ENCODE results near the gene BLOC1S5. TPM values are rescaled to one million over a fixed set of nuclear protein-coding genes. Genes with fewer than 3 reads are reported as not detected.
A peak's percentile ranks its signal among the peaks of the same experiment; 100 is the strongest.
"Not testable (repeated sequence)": the region's sequence is repeated elsewhere in the genome, so short reads cannot be mapped to it uniquely, and the experiment has no call there.

The BLOC1S5 gene
- polyA plus RNA-seq, 2 of the 4 experiments (the other 2 are of a cell fraction): 10.2 to 10.8 TPM

DNA sequence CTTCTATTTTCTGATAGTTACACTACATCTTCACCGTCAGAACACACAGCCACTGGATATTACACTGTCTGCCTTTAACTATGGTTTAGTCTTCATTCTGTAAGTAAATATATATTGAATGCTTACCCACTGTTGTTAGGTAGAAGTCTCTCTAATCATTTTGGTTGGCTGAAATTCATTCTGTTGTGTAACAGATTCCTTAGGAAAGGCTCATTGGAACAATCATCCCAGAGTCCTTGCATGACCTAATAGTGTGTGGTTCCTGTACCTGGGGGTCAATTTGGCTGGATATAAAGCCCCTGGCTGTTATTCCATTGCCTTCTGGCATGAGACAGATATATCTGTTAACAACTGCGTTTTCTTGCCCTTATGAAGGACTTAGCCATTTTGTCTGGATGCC, 9.9 kb downstream of the BLOC1S5 start:
- Histone ChIP-seq H3K9me3 (no peaks in the 10 kb centered on the region), H3K4me2 (no peak overlapping the region), H3K4me3 (no peak overlapping the region), H3K27ac (no peak overlapping the region), H3K4me1 (no peaks in the 10 kb centered on the region; the same call in 2 of the 3 replicates)
- DNase-seq (ENCODE audit: low read depth in 1 of 2, low spot score in 1 of 2) (no peak), FAIRE-seq (no peak), ATAC-seq (no peak)
- POLR2A ChIA-PET: no interaction called here
- 92% methylated on average over 2 of the region's 2 CpGs for WGBS (ENCODE audit: missing lambda C conversion rate)
- TF ChIP-seq, protein P1, sequence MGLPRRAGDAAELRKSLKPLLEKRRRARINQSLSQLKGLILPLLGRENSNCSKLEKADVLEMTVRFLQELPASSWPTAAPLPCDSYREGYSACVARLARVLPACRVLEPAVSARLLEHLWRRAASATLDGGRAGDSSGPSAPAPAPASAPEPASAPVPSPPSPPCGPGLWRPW (IDR thresholded peaks at IDR 0.05): no peak
- TF ChIP-seq RARB (CRISPR knock-in tag; IDR thresholded peaks at IDR 0.05): no peak
- no peak for TF ChIP-seq CHD2 (IDR thresholded peaks at IDR 0.05; ENCODE audit: low read length, partially characterized antibody)
- no peak for TF ChIP-seq EHMT2 (IDR thresholded peaks at IDR 0.05; ENCODE audit: low read depth)
- no peak for TF ChIP-seq RAD21 (conservative IDR thresholded peaks at IDR 0.05 in 1 of 2, IDR thresholded peaks at IDR 0.05 in 1 of 2)
- CTCF ChIA-PET: interaction anchor here (0.8 kb wide), 1 partner anchor 1377 kb away, joined by 3 read pairs; no protein-coding TSS in a partner anchor

DNA sequence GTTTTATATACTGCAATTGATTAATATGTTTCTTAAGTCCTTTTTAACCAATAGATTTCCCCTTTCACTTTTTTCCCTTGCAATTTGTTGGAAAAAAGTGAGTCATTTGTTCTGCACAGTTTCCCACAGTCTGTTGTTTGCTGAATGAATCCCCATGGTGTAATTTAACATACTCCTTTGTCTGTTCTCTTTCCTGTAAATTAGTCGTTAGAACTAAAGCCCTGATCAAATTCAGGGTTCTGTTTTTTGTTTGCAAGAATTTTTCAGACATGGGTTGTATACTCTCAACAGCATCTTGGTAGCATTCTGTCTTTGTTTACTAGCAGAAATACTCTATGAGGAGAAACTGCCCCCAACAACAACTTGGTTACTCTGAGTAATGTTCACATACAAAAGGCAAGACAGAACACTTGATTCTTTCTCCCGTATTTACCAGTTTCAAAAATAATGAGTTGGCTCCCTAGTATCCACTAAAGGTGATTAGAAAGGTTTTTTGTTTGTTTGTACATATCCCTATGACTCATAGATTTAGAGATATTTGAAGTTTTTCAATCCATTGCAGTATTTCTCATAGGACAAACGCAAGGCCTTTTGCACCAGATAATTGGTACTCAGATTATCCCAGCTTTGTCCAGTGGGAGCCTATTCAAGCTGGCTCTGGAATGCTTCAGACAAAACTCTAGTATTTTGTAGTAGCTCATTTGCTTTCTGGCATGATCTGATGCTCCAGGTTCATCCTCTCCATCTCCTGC, 16.5 kb downstream of the BLOC1S5 start:
- WGBS (ENCODE audit: missing lambda C conversion rate): 11% methylated on average over 3 of the region's 3 CpGs
- Histone ChIP-seq H3K27ac (peak overlapping the region in 1 of 2 experiments; percentile 39; a peak in 2 of 6 replicates), H3K4me2 (peak overlapping the region; percentile 48), H3K4me3 (no peak overlapping the region), H3K4me1 (peaks cover 14% of the 10 kb centered on the region), H3K9me3 (no peaks in the 10 kb centered on the region)
- POLR2A ChIA-PET: no interaction called here
- TF ChIP-seq FOSL2 (IDR thresholded peaks at IDR 0.05) (no peak; the same call in 1 of the 2 replicates), FOSL2 (CRISPR knock-in tag; IDR thresholded peaks at IDR 0.05) (peak; percentile 54), HOXB5 (CRISPR knock-in tag; IDR thresholded peaks at IDR 0.05) (no peak), JUNB (IDR thresholded peaks at IDR 0.05) (no peak)
- DNase-seq (ENCODE audit: low read depth in 1 of 2, low spot score in 1 of 2) (peak in 1 of 2 experiments; percentile 23), FAIRE-seq (no peak), ATAC-seq (peak; percentile 53 to 59; a peak in 4 of 6 replicates)
- CTCF ChIA-PET: interaction anchor here (0.6 kb wide), 1 partner anchor 10 kb away, joined by 3 read pairs; no protein-coding TSS in a partner anchor

DNA sequence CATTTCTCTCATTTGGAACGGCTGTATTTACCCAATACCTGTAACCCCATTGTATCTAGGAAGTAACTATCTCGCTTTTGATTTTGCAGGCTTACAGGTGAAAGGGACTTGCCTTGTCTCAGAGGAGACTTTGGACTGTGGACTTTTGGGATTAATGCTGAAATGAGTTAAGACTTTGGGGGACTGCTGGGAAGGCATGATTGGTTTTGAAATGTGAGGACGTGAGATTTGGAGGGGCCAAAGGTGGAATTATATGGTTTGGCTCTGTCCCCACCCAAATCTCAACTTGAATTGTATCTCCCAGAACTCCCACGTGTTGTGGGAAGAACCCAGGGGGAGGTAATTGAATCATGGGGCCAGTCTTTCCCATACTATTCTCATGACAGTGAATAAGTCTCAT, 18.4 kb downstream of the BLOC1S5 start:
- CTCF ChIA-PET: interaction anchor here (0.7 to 1.4 kb wide), 2 partner anchors 40 to 316 kb away, joined by 3 to 4 read pairs; no protein-coding TSS in a partner anchor
- FAIRE-seq, POLR2A ChIA-PET: not testable (repeated sequence)

DNA sequence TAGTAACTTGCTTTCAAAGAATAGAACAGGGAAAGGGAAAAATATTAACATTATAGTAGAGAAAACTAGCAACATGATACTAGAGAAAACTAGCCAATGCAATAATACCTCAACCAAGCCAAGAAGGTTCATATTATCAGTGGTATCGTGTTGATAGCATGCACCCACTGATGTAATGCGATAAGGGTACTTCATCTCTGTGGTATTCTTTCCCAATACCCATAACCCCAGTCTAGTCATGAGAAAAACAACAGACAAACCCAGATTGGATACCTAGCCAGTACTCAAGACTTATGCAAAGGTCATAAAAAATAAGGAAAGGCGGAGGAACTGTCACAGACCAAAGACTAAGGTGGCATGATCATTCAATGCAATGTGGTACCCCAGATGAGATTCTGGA, 21.0 kb downstream of the BLOC1S5 start:
- ChIA-PET CTCF (no interaction called here), POLR2A (no interaction called here)
- TF ChIP-seq, protein P2, sequence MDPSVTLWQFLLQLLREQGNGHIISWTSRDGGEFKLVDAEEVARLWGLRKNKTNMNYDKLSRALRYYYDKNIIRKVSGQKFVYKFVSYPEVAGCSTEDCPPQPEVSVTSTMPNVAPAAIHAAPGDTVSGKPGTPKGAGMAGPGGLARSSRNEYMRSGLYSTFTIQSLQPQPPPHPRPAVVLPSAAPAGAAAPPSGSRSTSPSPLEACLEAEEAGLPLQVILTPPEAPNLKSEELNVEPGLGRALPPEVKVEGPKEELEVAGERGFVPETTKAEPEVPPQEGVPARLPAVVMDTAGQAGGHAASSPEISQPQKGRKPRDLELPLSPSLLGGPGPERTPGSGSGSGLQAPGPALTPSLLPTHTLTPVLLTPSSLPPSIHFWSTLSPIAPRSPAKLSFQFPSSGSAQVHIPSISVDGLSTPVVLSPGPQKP (IDR thresholded peaks at IDR 0.05; ENCODE audit: low read depth, low read length): no peak
- TF ChIP-seq CHD4 (IDR thresholded peaks at IDR 0.05; ENCODE audit: borderline replicate concordance) (no peak), HOXB5 (CRISPR knock-in tag; IDR thresholded peaks at IDR 0.05) (no peak), MYC (IDR thresholded peaks at IDR 0.05; ENCODE audit: borderline replicate concordance, low read length) (no peak), EHMT2 (IDR thresholded peaks at IDR 0.05; ENCODE audit: low read depth) (no peak), CBX8 (IDR thresholded peaks at IDR 0.05) (no peak), RARB (CRISPR knock-in tag; IDR thresholded peaks at IDR 0.05) (no peak), JUNB (IDR thresholded peaks at IDR 0.05) (no peak), ZC3H11A (IDR thresholded peaks at IDR 0.05) (no peak), POLR2A (IDR thresholded peaks at IDR 0.05; ENCODE audit: low read length) (no peak)
- TF ChIP-seq, protein P3, sequence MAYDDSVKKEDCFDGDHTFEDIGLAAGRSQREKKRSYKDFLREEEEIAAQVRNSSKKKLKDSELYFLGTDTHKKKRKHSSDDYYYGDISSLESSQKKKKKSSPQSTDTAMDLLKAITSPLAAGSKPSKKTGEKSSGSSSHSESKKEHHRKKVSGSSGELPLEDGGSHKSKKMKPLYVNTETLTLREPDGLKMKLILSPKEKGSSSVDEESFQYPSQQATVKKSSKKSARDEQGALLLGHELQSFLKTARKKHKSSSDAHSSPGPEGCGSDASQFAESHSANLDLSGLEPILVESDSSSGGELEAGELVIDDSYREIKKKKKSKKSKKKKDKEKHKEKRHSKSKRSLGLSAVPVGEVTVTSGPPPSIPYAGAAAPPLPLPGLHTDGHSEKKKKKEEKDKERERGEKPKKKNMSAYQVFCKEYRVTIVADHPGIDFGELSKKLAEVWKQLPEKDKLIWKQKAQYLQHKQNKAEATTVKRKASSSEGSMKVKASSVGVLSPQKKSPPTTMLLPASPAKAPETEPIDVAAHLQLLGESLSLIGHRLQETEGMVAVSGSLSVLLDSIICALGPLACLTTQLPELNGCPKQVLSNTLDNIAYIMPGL (CRISPR knock-in tag; IDR thresholded peaks at IDR 0.05; ENCODE audit: borderline replicate concordance): no peak
- TF ChIP-seq, protein P4, sequence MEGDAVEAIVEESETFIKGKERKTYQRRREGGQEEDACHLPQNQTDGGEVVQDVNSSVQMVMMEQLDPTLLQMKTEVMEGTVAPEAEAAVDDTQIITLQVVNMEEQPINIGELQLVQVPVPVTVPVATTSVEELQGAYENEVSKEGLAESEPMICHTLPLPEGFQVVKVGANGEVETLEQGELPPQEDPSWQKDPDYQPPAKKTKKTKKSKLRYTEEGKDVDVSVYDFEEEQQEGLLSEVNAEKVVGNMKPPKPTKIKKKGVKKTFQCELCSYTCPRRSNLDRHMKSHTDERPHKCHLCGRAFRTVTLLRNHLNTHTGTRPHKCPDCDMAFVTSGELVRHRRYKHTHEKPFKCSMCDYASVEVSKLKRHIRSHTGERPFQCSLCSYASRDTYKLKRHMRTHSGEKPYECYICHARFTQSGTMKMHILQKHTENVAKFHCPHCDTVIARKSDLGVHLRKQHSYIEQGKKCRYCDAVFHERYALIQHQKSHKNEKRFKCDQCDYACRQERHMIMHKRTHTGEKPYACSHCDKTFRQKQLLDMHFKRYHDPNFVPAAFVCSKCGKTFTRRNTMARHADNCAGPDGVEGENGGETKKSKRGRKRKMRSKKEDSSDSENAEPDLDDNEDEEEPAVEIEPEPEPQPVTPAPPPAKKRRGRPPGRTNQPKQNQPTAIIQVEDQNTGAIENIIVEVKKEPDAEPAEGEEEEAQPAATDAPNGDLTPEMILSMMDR (IDR thresholded peaks at IDR 0.05): no peak
- Histone ChIP-seq H3K27ac (no peak overlapping the region), H3K9me3 (no peaks in the 10 kb centered on the region), H3K4me2 (no peak overlapping the region), H3K4me1 (peaks cover 12% of the 10 kb centered on the region), H3K4me3 (no peak overlapping the region)
- no peak for ATAC-seq
- no peak for FAIRE-seq
- 83% methylated on average over 3 of the region's 3 CpGs for WGBS (ENCODE audit: missing lambda C conversion rate)
- DNase-seq (ENCODE audit: low read depth in 1 of 2, low spot score in 1 of 2): no peak

More for the DNA sequence above, 18.4 kb downstream of the BLOC1S5 start:
- 89% methylated on average over 4 of the region's 4 CpGs for WGBS (ENCODE audit: missing lambda C conversion rate)
- not testable (repeated sequence) for H3K9me3 ChIP-seq; DNase-seq (ENCODE audit: low read depth in 1 of 2, low spot score in 1 of 2); H3K27ac ChIP-seq; H3K4me3 ChIP-seq; ATAC-seq; H3K4me2 ChIP-seq
- H3K4me1 ChIP-seq: peaks cover 14% of the 10 kb centered on the region

Measured in A549 (cell line).